CD4-positive, alpha-beta memory T cell (primary cell): Measurements from ENCODE around the gene CYP3A5. TPM values are rescaled to one million over a fixed set of nuclear protein-coding genes. Genes with fewer than 3 reads are reported as not detected.
A peak's percentile ranks its signal among the peaks of the same experiment; 100 is the strongest.

Experiments
- CTCF ChIA-PET: fragments of 350-600 bp; sonication (Branson Sonifier 250); formaldehyde crosslinking; loops from one replicate; lab custom pipeline; 2021; ENCODE audit warnings: inconsistent platforms; ENCODE audit not compliant: partially characterized antibody; lab: Charles Lee
- POLR2A ChIA-PET: fragments of 350-600 bp; sonication (Branson Sonifier 250); formaldehyde crosslinking; loops from one replicate; lab custom pipeline; 2021; ENCODE audit not compliant: partially characterized antibody; lab: Charles Lee
- DNase-seq, 5 donors: peaks; one replicate each; pipeline versions ENCODE4 v3.0.0 to v3.0.0-alpha.2; 2020 to 2022; ENCODE audit warnings: mixed read lengths in 1 of 5
- H3K27ac ChIP-seq: one replicate; pipeline ENCODE4 v1.7.0; 2013; ENCODE audit warnings: low read depth, low read length
- H3K27me3 ChIP-seq: 2 replicates; pipeline ENCODE4 v1.7.0; 2013; ENCODE audit warnings: mild to moderate bottlenecking, low read length, moderate library complexity; ENCODE audit not compliant: insufficient read depth
- H3K36me3 ChIP-seq: 2 replicates; pipeline ENCODE4 v1.7.0; 2013; ENCODE audit warnings: mild to moderate bottlenecking, low read length, moderate library complexity; ENCODE audit not compliant: insufficient read depth
- H3K4me1 ChIP-seq: 2 replicates; pipeline ENCODE4 v1.7.0; 2013; ENCODE audit warnings: mild to moderate bottlenecking, low read length, moderate library complexity; ENCODE audit not compliant: insufficient read depth
- H3K4me3 ChIP-seq, 2 donors: one replicate each; pipeline ENCODE4 v1.7.0; 2013; ENCODE audit warnings: low read length in 2 of 2, mild to moderate bottlenecking in 1 of 2
- H3K9me3 ChIP-seq, 2 donors: one replicate each; pipeline ENCODE4 v1.7.0; 2013; ENCODE audit warnings: low read length in 2 of 2, control low read depth in 1 of 2; ENCODE audit not compliant: control insufficient read depth in 1 of 2
- H3K27ac Mint-ChIP-seq, 7 donors: one replicate each; pipeline ENCODE4 v1.8.0; 2020 to 2021; ENCODE audit warnings: mixed read lengths in 7 of 7, mild to moderate bottlenecking in 6 of 7, inconsistent platforms in 3 of 7, moderate library complexity in 3 of 7
- H3K27me3 Mint-ChIP-seq, 2 donors: one replicate each; pipeline ENCODE4 v1.8.0; 2020 to 2021; ENCODE audit warnings: mixed read lengths in 2 of 2
- H3K36me3 Mint-ChIP-seq, 2 donors: one replicate each; pipeline ENCODE4 v1.8.0; 2020 to 2021; ENCODE audit warnings: mixed read lengths in 2 of 2, inconsistent platforms in 1 of 2, mild to moderate bottlenecking in 1 of 2
- H3K4me1 Mint-ChIP-seq, 4 donors: one replicate each; pipeline ENCODE4 v1.8.0; 2020 to 2021; ENCODE audit warnings: mixed read lengths in 4 of 4, mild to moderate bottlenecking in 1 of 4
- H3K4me3 Mint-ChIP-seq, 8 donors: one replicate each; pipeline ENCODE4 v1.8.0; 2020 to 2021; ENCODE audit warnings: mixed read lengths in 8 of 8, mild to moderate bottlenecking in 7 of 8, moderate library complexity in 6 of 8, inconsistent platforms in 3 of 8
- H3K9me3 Mint-ChIP-seq, 8 donors: one replicate each; pipeline ENCODE4 v1.8.0; 2020 to 2021; ENCODE audit warnings: mixed read lengths in 8 of 8, mild to moderate bottlenecking in 5 of 8, inconsistent platforms in 3 of 8, moderate library complexity in 1 of 8
- intact Hi-C: fragments of 100-400 bp; cut with micrococcal nuclease; formaldehyde crosslinking; loops from one replicate; pipeline ENCODE4 v1.15.1; 2023
- polyA plus RNA-seq, 2 donors: library from polyadenylated mRNA; unstranded; fragments of 300-500 nt; fragmentation: Illumina TruSeq; gene quantifications; one replicate each; pipeline ENCODE4 v1.2.3, GENCODE V29; 2021
- total RNA-seq, 2 experiments: library from RNA; stranded (reverse); gene quantifications; one replicate each; pipeline ENCODE4 v1.2.3, GENCODE V29; 2021

The CYP3A5 gene
- total and polyA plus RNA-seq, 4 experiments from 2014 or later, result 0.19 to 0.45 TPM; not detected in 2

DNA sequence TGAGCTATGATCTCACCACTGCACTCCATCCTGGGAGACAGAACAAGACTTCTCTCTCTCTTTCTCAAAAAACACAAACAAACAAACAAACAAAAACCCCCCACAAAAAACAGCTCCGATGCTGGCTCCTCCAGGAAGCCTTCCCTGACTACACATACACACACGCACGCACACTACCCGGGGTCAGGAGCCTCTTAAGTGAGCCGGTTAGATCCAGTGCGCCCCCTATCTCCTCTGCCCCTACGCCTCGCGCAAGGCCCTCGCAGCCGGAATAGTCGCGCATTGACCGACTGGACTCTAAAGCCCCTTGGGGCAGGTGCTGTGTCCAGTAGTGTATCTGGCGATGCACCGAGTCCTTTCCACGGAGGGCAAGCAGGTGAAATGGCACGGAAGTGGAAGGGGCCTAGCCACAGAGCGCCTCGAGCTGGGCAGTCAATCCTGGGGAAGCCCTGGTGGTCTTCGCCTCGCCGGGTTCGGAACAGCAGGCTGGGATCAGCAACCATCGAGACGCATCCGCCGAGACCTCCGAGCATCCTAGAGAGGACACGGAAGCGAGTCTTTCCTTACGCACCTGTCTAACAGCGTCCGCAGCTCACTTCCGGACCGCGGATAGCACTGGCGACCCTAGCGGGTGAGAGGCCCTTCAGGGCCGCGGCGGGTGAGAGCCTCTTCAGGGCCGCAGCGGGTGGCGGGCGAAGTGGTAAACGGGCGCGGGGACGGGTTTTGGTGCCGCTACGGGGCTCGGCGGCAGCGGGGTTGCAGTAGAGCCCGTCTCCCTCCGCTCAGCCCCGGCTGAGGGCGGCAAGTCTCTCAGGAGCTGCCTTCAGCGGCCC is 63.2 kb downstream of the CYP3A5 start, which contains the start of gene ZSCAN25:
Gene ZSCAN25, plus strand, starts transcription at position 588 of the 833 bp plus-strand sequence. CDS start 2,661 bp downstream, outside the sequence.
- intact Hi-C loops, result loop anchor here (1.0 to 2.0 kb wide), 6 partner anchors 8 to 144 kb away; partner anchors contain the start of genes ZKSCAN5, ZNF655 and ZNF789
- H3K27me3 Mint-ChIP-seq, result no peaks in the 10 kb centered on the region
- Histone ChIP-seq H3K27me3 (no peaks in the 10 kb centered on the region), H3K4me3 (peak within 1 kb of the TSS; percentile 79), H3K27ac (peak within 1 kb of the TSS; percentile 96), H3K4me1 (peaks cover 21% of the 10 kb centered on the region), H3K9me3 (no peaks in the 10 kb centered on the region), H3K36me3 (peaks cover 29% of the 10 kb centered on the region)
- CTCF ChIA-PET, result interaction anchor here (0.8 to 1.7 kb wide), 4 partner anchors 8 to 59 kb away, joined by 3 to 6 read pairs (median 3); partner anchors contain the start of gene ZNF655
- peak within 1 kb of the TSS; percentile 90 to 99 (median 96) for H3K27ac Mint-ChIP-seq
- H3K4me3 Mint-ChIP-seq, result peak within 1 kb of the TSS; percentile 96 to 99 (median 98)
- no peaks in the 10 kb centered on the region for H3K9me3 Mint-ChIP-seq
- peaks cover 18 to 53% (median 37%) of the 10 kb centered on the region in 4 donors for H3K4me1 Mint-ChIP-seq
- POLR2A ChIA-PET, result interaction anchor here (1.1 to 3.6 kb wide), 12 partner anchors 8 to 484 kb away, joined by 3 to 53 read pairs (median 6); partner anchors contain the start of genes ATP5MF, BUD31, FAM200A and MCM7
- H3K36me3 Mint-ChIP-seq, result peaks cover 27 to 48% of the 10 kb centered on the region in 2 donors
- peak; percentile 85 to 86 (median 86) for DNase-seq

DNA sequence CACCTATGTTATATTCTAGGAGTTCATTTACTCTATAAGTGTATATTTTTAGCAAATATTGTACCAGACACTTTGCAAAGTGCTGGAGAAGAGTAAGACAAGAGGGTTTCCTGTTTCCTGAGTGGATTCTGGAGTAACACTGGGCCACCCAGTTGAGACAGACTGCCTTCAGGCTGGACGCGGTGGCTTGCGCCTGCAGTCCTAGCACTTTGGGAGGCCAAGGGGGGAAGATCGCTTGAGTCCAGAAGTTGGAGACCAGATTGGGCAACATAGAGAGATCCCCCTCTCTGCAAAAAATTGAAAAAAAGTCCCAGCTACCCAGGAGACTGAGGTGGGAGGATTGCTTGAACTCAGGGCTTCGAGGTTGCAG is 63.8 kb downstream of the CYP3A5 start:
- intact Hi-C loops, result loop anchor here (1.0 to 2.0 kb wide), 6 partner anchors 8 to 143 kb away; partner anchors contain the start of genes ZKSCAN5, ZNF655 and ZNF789
- H3K9me3 Mint-ChIP-seq, result no peaks in the 10 kb centered on the region
- no peaks in the 10 kb centered on the region for H3K9me3 ChIP-seq
- H3K4me1 Mint-ChIP-seq, result peaks cover 18 to 48% (median 37%) of the 10 kb centered on the region in 4 donors
- DNase-seq, result no peak
- H3K36me3 Mint-ChIP-seq, result peaks cover 21 to 42% of the 10 kb centered on the region in 2 donors
- H3K27ac ChIP-seq, result no peak overlapping the region
- peaks cover 23% of the 10 kb centered on the region for H3K36me3 ChIP-seq
- H3K27ac Mint-ChIP-seq, result peak overlapping the region; percentile 90 to 99 (median 96)
- no peaks in the 10 kb centered on the region for H3K27me3 ChIP-seq
- peak overlapping the region; percentile 96 to 99 (median 98) for H3K4me3 Mint-ChIP-seq
- H3K4me1 ChIP-seq, result peaks cover 21% of the 10 kb centered on the region
- CTCF ChIA-PET, result interaction anchor here (0.8 to 1.7 kb wide), 4 partner anchors 8 to 59 kb away, joined by 3 to 6 read pairs (median 3); partner anchors contain the start of gene ZNF655
- H3K4me3 ChIP-seq, result peak overlapping the region; percentile 79
- H3K27me3 Mint-ChIP-seq, result no peaks in the 10 kb centered on the region
- POLR2A ChIA-PET, result interaction anchor here (1.1 to 3.6 kb wide), 11 partner anchors 9 to 485 kb away, joined by 3 to 53 read pairs (median 5); partner anchors contain the start of genes ATP5MF, FAM200A, MCM7 and TMEM225B

DNA sequence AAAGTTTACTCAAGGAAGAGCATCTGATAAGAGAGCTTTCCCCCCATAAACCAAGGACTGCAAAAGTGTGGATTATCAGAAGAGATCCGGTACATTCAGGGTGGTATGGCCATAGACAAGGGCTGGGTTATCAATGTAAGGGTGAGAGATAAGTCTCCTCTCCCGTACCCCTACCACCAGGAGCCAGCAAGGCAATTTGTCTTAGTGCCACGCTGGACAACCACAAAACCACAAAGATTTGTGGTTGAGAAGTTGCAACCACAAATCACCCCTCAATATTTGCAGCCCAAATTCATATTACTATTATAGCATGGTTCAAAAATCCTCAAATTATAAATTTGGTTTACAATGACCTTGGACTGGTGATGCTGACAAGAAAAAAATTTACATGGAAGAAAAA is 65.3 kb downstream of the CYP3A5 start:
- H3K4me1 ChIP-seq, result peaks cover 21% of the 10 kb centered on the region
- Mint-ChIP-seq H3K27ac (no peak overlapping the region), H3K36me3 (peaks cover 9 to 28% of the 10 kb centered on the region in 2 donors), H3K4me1 (peaks cover 18 to 46% (median 32%) of the 10 kb centered on the region in 4 donors), H3K4me3 (peak overlapping the region in 3 of 8 donors; percentile 4 to 72 (median 12)), H3K27me3 (no peaks in the 10 kb centered on the region), H3K9me3 (no peaks in the 10 kb centered on the region)
- H3K27me3 ChIP-seq, result no peaks in the 10 kb centered on the region
- no peak overlapping the region for H3K27ac ChIP-seq
- ChIA-PET CTCF (no interaction called here), POLR2A (interaction anchor here (3.2 to 3.6 kb wide), 2 partner anchors 56 to 110 kb away, joined by 19 to 53 read pairs; partner anchors contain the start of genes ZKSCAN5 and ZNF655)
- intact Hi-C loops, result no loop called here
- DNase-seq, result no peak
- H3K4me3 ChIP-seq, result no peak overlapping the region
- peaks cover 13% of the 10 kb centered on the region for H3K36me3 ChIP-seq
- H3K9me3 ChIP-seq, result no peaks in the 10 kb centered on the region

DNA sequence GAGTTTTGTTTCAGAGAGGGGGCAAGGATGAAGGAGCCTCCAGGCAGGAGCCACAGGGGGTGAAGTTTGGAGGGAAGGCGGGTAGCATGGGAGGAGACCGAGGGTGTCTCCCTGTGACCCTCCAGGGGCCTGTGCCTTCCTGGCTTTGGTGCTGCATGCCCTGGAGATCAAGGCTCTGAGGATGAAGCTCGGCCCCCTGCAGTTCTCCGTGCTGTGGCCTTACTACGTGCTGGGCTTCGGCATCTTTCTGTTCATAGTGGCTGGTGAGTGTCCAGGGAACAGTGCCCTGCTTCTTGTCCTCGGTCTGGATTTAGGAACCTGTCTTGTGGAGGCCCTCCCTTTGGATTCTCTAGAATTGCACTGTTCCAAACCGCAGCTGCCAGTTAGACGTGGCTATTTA is 72.2 kb downstream of the CYP3A5 start:
- Histone ChIP-seq H3K27me3 (no peaks in the 10 kb centered on the region), H3K4me3 (no peak overlapping the region), H3K4me1 (no peaks in the 10 kb centered on the region), H3K27ac (no peak overlapping the region), H3K9me3 (no peaks in the 10 kb centered on the region), H3K36me3 (no peaks in the 10 kb centered on the region)
- CTCF ChIA-PET, result no interaction called here
- POLR2A ChIA-PET, result no interaction called here
- peaks cover 0 to 2% of the 10 kb centered on the region in 2 donors for H3K27me3 Mint-ChIP-seq
- DNase-seq, result no peak
- H3K9me3 Mint-ChIP-seq, result no peaks in the 10 kb centered on the region
- intact Hi-C loops, result no loop called here
- no peaks in the 10 kb centered on the region for H3K36me3 Mint-ChIP-seq
- peak overlapping the region in 1 of 8 donors; percentile 5 for H3K4me3 Mint-ChIP-seq
- no peaks in the 10 kb centered on the region for H3K4me1 Mint-ChIP-seq
- no peak overlapping the region for H3K27ac Mint-ChIP-seq

DNA sequence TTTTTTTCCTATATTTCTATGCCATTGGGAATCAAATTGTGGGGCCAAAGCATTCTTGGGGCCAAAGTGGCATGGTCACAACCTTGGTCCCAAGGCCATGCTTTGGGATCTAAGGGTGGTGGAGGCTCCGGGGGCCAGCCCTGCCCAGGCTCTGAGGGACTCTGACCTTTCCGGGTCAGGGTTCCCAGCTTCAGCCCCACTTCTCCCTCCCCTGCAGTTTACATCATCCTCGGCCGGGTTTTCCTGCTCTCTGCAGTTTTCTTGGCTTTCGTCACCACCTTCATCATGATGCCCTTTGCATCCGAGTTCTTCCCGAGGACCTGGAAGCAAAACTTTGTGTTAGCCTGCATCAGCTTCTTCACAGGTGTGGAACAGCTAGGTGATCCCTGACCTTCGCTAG is 73.3 kb downstream of the CYP3A5 start:
- H3K4me1 ChIP-seq, result no peaks in the 10 kb centered on the region
- no peaks in the 10 kb centered on the region for H3K36me3 ChIP-seq
- H3K27ac ChIP-seq, result no peak overlapping the region
- no peaks in the 10 kb centered on the region for H3K27me3 ChIP-seq
- intact Hi-C loops, result no loop called here
- ChIA-PET POLR2A (no interaction called here), CTCF (no interaction called here)
- DNase-seq, result no peak
- peaks cover 0 to 2% of the 10 kb centered on the region in 2 donors for H3K27me3 Mint-ChIP-seq
- H3K9me3 Mint-ChIP-seq, result no peaks in the 10 kb centered on the region
- H3K27ac Mint-ChIP-seq, result peak overlapping the region in 1 of 7 donors; percentile 7
- H3K4me3 Mint-ChIP-seq, result no peak overlapping the region
- no peaks in the 10 kb centered on the region for H3K9me3 ChIP-seq
- H3K4me1 Mint-ChIP-seq, result no peaks in the 10 kb centered on the region
- H3K36me3 Mint-ChIP-seq, result no peaks in the 10 kb centered on the region
- H3K4me3 ChIP-seq, result no peak overlapping the region

DNA sequence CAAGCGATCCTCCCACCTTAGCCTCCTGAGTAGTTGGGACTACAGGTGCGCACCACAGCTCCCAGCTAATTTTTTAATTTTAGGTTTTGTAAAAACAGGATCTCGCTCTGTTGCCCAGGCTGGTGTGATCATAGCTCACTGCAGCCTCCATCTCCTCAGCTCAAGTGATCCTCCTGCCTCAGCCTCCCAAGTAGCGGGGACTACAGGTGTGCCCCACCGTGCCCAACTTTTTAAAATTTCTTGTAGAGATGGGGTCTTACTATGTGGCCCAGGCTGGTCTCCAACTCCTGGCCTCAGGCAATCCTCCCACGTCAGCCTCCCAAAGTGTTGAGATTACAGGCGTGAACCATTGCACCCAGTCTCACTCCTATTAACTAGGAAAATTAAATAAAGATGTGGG is 74.3 kb downstream of the CYP3A5 start:
- Histone ChIP-seq H3K4me1 (no peaks in the 10 kb centered on the region), H3K27me3 (no peaks in the 10 kb centered on the region), H3K27ac (no peak overlapping the region), H3K36me3 (no peaks in the 10 kb centered on the region), H3K9me3 (no peaks in the 10 kb centered on the region), H3K4me3 (no peak overlapping the region)
- peaks cover 0 to 2% of the 10 kb centered on the region in 2 donors for H3K27me3 Mint-ChIP-seq
- CTCF ChIA-PET, result no interaction called here
- no peak overlapping the region for H3K27ac Mint-ChIP-seq
- POLR2A ChIA-PET, result no interaction called here
- no peaks in the 10 kb centered on the region for H3K36me3 Mint-ChIP-seq
- H3K9me3 Mint-ChIP-seq, result no peaks in the 10 kb centered on the region
- intact Hi-C loops, result no loop called here
- no peaks in the 10 kb centered on the region for H3K4me1 Mint-ChIP-seq
- H3K4me3 Mint-ChIP-seq, result no peak overlapping the region
- no peak for DNase-seq
